HEK293 (cell line): ENCODE measurements around the gene BIN1.

Experiments
- CTCF ChIA-PET: fragments of 350-600 bp; formaldehyde crosslinking; extraction: SDS; loops from one replicate; lab custom pipeline; 2021; ENCODE audit warnings: antibody characterized with exemption; lab: Yijun Ruan, JAX
- POLR2A ChIA-PET: fragments of 300-600 bp; formaldehyde crosslinking; extraction: SDS; loops from one replicate; lab custom pipeline; 2020; ENCODE audit warnings: antibody characterized with exemption, inconsistent platforms; lab: Yijun Ruan, JAX
- H3K27ac ChIP-seq: fragments of 200-500 bp; sonication (Bioruptor generic); 2 replicates; pipeline ENCODE4 v1.5.1; 2014; ENCODE audit warnings: low read depth, low read length, control low read depth, inconsistent platforms; ENCODE audit errors: extremely low read depth
- H3K36me3 ChIP-seq, 2 experiments: fragments of 200-500 bp in 1 of 2; sonication (Bioruptor generic) in 1 of 2; 1 replicate in 1 of 2; 2 replicates in 1 of 2; pipeline ENCODE4 v1.5.1; 2014 to 2017; ENCODE audit warnings: inconsistent platforms in 2 of 2, low read length in 2 of 2; ENCODE audit not compliant: control insufficient read depth in 2 of 2, insufficient read depth in 1 of 2
- H3K4me1 ChIP-seq: fragments of 200-500 bp; sonication (Bioruptor generic); 2 replicates; pipeline ENCODE4 v1.5.1; 2014; ENCODE audit warnings: mild to moderate bottlenecking, low read length, inconsistent platforms; ENCODE audit not compliant: control insufficient read depth, insufficient read depth
- H3K4me3 ChIP-seq: 2 replicates; pipeline ENCODE4 v1.5.1; 2011; ENCODE audit warnings: low read depth, mild to moderate bottlenecking, control low read depth, low read length, moderate library complexity
- H3K9me3 ChIP-seq: fragments of 200-500 bp; sonication (Bioruptor generic); 2 replicates; pipeline ENCODE4 v1.5.1; 2014; ENCODE audit warnings: low read depth, low read length, inconsistent platforms; ENCODE audit not compliant: control insufficient read depth, insufficient read depth
- BCL11B ChIP-seq: fragments of 450-650 bp; formaldehyde crosslinking; IDR thresholded peaks from 2 replicates; pipeline ENCODE4 v1.5.1; 2016; ENCODE audit warnings: low read depth, missing biosample characterization, missing genetic modification characterization
- GLIS2 ChIP-seq: fragments of 450-650 bp; formaldehyde crosslinking; IDR thresholded peaks from 2 replicates; pipeline ENCODE4 v1.5.1; 2016; ENCODE audit warnings: missing biosample characterization, missing genetic modification characterization
- KLF8 ChIP-seq: fragments of 450-650 bp; formaldehyde crosslinking; IDR thresholded peaks from 2 replicates; pipeline ENCODE4 v1.5.1; 2016; ENCODE audit warnings: missing biosample characterization, missing genetic modification characterization
- REPIN1 ChIP-seq: fragments of 450-650 bp; formaldehyde crosslinking; IDR thresholded peaks from 2 replicates; pipeline ENCODE4 v1.5.1; 2017; ENCODE audit warnings: missing biosample characterization, missing genetic modification characterization, low read depth
- SETDB1 ChIP-seq: IDR thresholded peaks from one replicate; pipeline ENCODE4 v1.6.1; 2017; ENCODE audit warnings: mild to moderate bottlenecking, low read length, moderate library complexity, mixed read lengths; ENCODE audit not compliant: insufficient read length
- WT1 ChIP-seq: fragments of 450-650 bp; formaldehyde crosslinking; IDR thresholded peaks from 2 replicates; pipeline ENCODE4 v1.5.1; 2016; ENCODE audit warnings: missing biosample characterization, missing genetic modification characterization
- ZBTB17 ChIP-seq: fragments of 450-650 bp; formaldehyde crosslinking; IDR thresholded peaks from 2 replicates; pipeline ENCODE4 v1.5.1; 2016; ENCODE audit warnings: missing biosample characterization, missing genetic modification characterization
- ZNF140 ChIP-seq: fragments of 450-650 bp; formaldehyde crosslinking; IDR thresholded peaks from 2 replicates; pipeline ENCODE4 v1.5.1; 2016; ENCODE audit warnings: missing biosample characterization, missing genetic modification characterization
- ZNF23 ChIP-seq: fragments of 450-650 bp; formaldehyde crosslinking; IDR thresholded peaks from 2 replicates; pipeline ENCODE4 v1.5.1; 2016; ENCODE audit warnings: missing biosample characterization, missing genetic modification characterization, borderline replicate concordance
- ZNF394 ChIP-seq: fragments of 450-650 bp; formaldehyde crosslinking; IDR thresholded peaks from 2 replicates; pipeline ENCODE4 v1.5.1; 2016; ENCODE audit warnings: missing biosample characterization, missing genetic modification characterization, mild to moderate bottlenecking, moderate library complexity, borderline replicate concordance
- ZNF416 ChIP-seq: fragments of 450-650 bp; formaldehyde crosslinking; IDR thresholded peaks from 2 replicates; pipeline ENCODE4 v1.5.1; 2016; ENCODE audit warnings: missing biosample characterization, missing genetic modification characterization
- ZNF521 ChIP-seq: fragments of 450-650 bp; formaldehyde crosslinking; IDR thresholded peaks from 2 replicates; pipeline ENCODE4 v1.5.1; 2017; ENCODE audit warnings: missing biosample characterization, mild to moderate bottlenecking, missing genetic modification characterization
- ZNF544 ChIP-seq: fragments of 450-650 bp; formaldehyde crosslinking; IDR thresholded peaks from 2 replicates; pipeline ENCODE4 v1.5.0; 2017; ENCODE audit warnings: missing biosample characterization, missing genetic modification characterization
- ZNF596 ChIP-seq: fragments of 450-650 bp; IDR thresholded peaks from 2 replicates; pipeline ENCODE4 v1.5.0; 2018; ENCODE audit warnings: missing biosample characterization, mild to moderate bottlenecking, missing genetic modification characterization, moderate library complexity
- ZNF621 ChIP-seq: fragments of 450-650 bp; formaldehyde crosslinking; IDR thresholded peaks from 2 replicates; pipeline ENCODE4 v1.5.1; 2017; ENCODE audit warnings: missing biosample characterization, missing genetic modification characterization
- ZNF624 ChIP-seq: fragments of 450-650 bp; formaldehyde crosslinking; IDR thresholded peaks from 2 replicates; pipeline ENCODE4 v1.5.1; 2017; ENCODE audit warnings: missing biosample characterization, missing genetic modification characterization
- ZNF776 ChIP-seq: fragments of 450-650 bp; formaldehyde crosslinking; IDR thresholded peaks from 2 replicates; pipeline ENCODE4 v1.5.0; 2017; ENCODE audit warnings: missing biosample characterization, missing genetic modification characterization, borderline replicate concordance
- ZNF777 ChIP-seq: fragments of 450-650 bp; formaldehyde crosslinking; IDR thresholded peaks from 2 replicates; pipeline ENCODE4 v1.5.1; 2017; ENCODE audit warnings: missing biosample characterization, missing genetic modification characterization, borderline replicate concordance
- ZSCAN16 ChIP-seq: fragments of 450-650 bp; formaldehyde crosslinking; IDR thresholded peaks from 2 replicates; pipeline ENCODE4 v1.5.1; 2016; ENCODE audit warnings: missing biosample characterization, missing genetic modification characterization
- ZSCAN30 ChIP-seq: fragments of 450-650 bp; IDR thresholded peaks from 2 replicates; pipeline ENCODE4 v1.5.1; 2018; ENCODE audit warnings: missing biosample characterization, mild to moderate bottlenecking, missing genetic modification characterization, moderate library complexity
- TF ChIP-seq, protein P1 (sequence below): fragments of 450-650 bp; formaldehyde crosslinking; IDR thresholded peaks from 2 replicates; pipeline ENCODE4 v1.5.1; 2016; ENCODE audit warnings: missing biosample characterization, missing genetic modification characterization
- TF ChIP-seq, protein P2 (sequence below): fragments of 450-650 bp; formaldehyde crosslinking; optimal IDR thresholded peaks from 2 replicates; pipeline ENCODE3; 2016; ENCODE audit warnings: missing biosample characterization, mild to moderate bottlenecking, missing genetic modification characterization
- TF ChIP-seq, protein P3 (sequence below): fragments of 450-650 bp; formaldehyde crosslinking; IDR thresholded peaks from 2 replicates; pipeline ENCODE4 v1.5.1; 2016; ENCODE audit warnings: missing biosample characterization, missing genetic modification characterization
- TF ChIP-seq, protein P4 (sequence below): fragments of 450-650 bp; formaldehyde crosslinking; IDR thresholded peaks from 2 replicates; pipeline ENCODE4 v1.5.1; 2016; ENCODE audit warnings: missing biosample characterization, missing genetic modification characterization
- TF ChIP-seq, protein P5 (sequence below): fragments of 450-650 bp; formaldehyde crosslinking; IDR thresholded peaks from 2 replicates; pipeline ENCODE4 v1.5.1; 2016; ENCODE audit warnings: missing biosample characterization, missing genetic modification characterization
- TF ChIP-seq, protein P6 (sequence below): fragments of 450-650 bp; formaldehyde crosslinking; IDR thresholded peaks from 2 replicates; pipeline ENCODE4 v1.5.1; 2017; ENCODE audit warnings: missing biosample characterization, missing genetic modification characterization

The BIN1 gene

DNA sequence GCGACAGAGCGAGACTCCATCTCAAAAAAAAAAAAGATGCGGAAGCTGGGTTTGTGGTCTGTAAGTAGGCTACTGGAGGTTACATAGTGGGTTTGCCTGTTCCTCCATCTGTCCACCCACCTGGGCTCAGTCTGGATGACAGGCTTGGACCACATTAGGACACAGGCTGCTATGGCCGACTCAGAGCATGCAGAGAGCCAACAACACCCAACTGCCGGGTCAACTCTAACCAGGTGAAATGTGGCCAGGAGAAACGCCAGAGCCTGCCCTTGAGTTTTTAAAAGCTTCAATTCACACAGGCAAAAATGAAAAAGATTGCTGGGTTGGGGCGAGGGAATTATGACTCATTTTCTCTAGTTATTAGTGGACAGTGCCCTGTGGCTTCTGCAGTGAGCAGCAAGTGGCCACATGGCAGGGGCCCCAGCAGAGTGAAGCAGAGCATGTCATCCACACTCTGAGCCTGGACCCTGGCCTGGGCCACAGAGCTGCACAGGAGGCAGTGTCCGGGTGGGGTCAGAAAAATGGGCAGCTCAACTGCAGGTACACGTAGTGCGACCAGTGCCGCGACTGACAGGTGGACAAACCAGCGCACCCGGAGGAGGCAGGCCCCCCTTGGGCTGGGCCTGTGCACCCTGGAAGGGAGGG is 67.4 kb downstream of the BIN1 start:
- POLR2A ChIA-PET, result no interaction called here
- Histone ChIP-seq H3K9me3 (no peaks in the 10 kb centered on the region), H3K4me1 (no peaks in the 10 kb centered on the region), H3K27ac (no peak overlapping the region), H3K4me3 (no peak overlapping the region), H3K36me3 (no peaks in the 10 kb centered on the region)
- TF ChIP-seq, protein P1, sequence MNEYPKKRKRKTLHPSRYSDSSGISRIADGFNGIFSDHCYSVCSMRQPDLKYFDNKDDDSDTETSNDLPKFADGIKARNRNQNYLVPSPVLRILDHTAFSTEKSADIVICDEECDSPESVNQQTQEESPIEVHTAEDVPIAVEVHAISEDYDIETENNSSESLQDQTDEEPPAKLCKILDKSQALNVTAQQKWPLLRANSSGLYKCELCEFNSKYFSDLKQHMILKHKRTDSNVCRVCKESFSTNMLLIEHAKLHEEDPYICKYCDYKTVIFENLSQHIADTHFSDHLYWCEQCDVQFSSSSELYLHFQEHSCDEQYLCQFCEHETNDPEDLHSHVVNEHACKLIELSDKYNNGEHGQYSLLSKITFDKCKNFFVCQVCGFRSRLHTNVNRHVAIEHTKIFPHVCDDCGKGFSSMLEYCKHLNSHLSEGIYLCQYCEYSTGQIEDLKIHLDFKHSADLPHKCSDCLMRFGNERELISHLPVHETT, result no peak
- TF ChIP-seq ZSCAN16 (no peak), SETDB1 (no peak), ZNF621 (no peak), ZNF777 (tag by site-specific recombination) (no peak), ZNF394 (tag by site-specific recombination) (no peak), ZNF624 (tag by site-specific recombination) (no peak), KLF8 (tag by site-specific recombination) (no peak), ZNF140 (tag by site-specific recombination) (no peak), ZNF416 (tag by site-specific recombination) (no peak), BCL11B (no peak), ZNF596 (tag by site-specific recombination) (no peak), GLIS2 (tag by site-specific recombination) (no peak), ZBTB17 (no peak), ZNF23 (tag by site-specific recombination) (no peak), WT1 (tag by site-specific recombination) (no peak), ZNF544 (tag by site-specific recombination) (no peak)
- TF ChIP-seq, protein P2, sequence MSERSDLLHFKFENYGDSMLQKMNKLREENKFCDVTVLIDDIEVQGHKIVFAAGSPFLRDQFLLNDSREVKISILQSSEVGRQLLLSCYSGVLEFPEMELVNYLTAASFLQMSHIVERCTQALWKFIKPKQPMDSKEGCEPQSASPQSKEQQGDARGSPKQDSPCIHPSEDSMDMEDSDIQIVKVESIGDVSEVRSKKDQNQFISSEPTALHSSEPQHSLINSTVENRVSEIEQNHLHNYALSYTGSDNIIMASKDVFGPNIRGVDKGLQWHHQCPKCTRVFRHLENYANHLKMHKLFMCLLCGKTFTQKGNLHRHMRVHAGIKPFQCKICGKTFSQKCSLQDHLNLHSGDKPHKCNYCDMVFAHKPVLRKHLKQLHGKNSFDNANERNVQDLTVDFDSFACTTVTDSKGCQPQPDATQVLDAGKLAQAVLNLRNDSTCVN, result no peak
- TF ChIP-seq, protein P3, sequence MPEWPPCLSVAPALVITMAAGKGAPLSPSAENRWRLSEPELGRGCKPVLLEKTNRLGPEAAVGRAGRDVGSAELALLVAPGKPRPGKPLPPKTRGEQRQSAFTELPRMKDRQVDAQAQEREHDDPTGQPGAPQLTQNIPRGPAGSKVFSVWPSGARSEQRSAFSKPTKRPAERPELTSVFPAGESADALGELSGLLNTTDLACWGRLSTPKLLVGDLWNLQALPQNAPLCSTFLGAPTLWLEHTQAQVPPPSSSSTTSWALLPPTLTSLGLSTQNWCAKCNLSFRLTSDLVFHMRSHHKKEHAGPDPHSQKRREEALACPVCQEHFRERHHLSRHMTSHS (tag by site-specific recombination), result no peak
- TF ChIP-seq, protein P4, sequence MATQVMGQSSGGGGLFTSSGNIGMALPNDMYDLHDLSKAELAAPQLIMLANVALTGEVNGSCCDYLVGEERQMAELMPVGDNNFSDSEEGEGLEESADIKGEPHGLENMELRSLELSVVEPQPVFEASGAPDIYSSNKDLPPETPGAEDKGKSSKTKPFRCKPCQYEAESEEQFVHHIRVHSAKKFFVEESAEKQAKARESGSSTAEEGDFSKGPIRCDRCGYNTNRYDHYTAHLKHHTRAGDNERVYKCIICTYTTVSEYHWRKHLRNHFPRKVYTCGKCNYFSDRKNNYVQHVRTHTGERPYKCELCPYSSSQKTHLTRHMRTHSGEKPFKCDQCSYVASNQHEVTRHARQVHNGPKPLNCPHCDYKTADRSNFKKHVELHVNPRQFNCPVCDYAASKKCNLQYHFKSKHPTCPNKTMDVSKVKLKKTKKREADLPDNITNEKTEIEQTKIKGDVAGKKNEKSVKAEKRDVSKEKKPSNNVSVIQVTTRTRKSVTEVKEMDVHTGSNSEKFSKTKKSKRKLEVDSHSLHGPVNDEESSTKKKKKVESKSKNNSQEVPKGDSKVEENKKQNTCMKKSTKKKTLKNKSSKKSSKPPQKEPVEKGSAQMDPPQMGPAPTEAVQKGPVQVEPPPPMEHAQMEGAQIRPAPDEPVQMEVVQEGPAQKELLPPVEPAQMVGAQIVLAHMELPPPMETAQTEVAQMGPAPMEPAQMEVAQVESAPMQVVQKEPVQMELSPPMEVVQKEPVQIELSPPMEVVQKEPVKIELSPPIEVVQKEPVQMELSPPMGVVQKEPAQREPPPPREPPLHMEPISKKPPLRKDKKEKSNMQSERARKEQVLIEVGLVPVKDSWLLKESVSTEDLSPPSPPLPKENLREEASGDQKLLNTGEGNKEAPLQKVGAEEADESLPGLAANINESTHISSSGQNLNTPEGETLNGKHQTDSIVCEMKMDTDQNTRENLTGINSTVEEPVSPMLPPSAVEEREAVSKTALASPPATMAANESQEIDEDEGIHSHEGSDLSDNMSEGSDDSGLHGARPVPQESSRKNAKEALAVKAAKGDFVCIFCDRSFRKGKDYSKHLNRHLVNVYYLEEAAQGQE, result no peak
- CTCF ChIA-PET, result interaction anchor here (2.0 to 2.6 kb wide), 2 partner anchors 11 to 13 kb away, joined by 10 to 12 read pairs; no protein-coding TSS in a partner anchor

DNA sequence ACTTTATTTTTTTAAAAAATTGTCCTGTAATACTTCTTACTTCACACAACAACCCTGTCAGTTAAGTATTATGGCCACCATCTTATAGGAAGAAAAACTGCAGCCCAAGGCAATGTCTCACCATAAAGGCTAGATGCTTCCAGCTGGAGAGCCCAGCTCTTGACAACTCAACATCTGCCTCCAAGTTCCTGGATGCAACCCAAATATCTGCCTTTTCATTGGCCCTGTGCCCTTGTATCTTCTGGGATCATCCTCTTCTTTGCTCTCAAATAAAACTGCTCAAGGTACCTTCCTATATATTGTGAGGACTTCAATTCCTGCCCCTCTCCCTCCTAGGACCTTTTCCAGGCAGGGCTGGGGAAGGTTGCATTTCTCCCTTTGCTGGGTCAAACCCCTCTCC is 69.5 kb downstream of the BIN1 start:
- no peaks in the 10 kb centered on the region for H3K9me3 ChIP-seq
- ChIA-PET POLR2A (no interaction called here), CTCF (interaction anchor here (0.7 to 1.5 kb wide), 3 partner anchors 10 to 160 kb away, joined by 3 to 7 read pairs (median 3); no protein-coding TSS in a partner anchor)
- no peak overlapping the region for H3K4me3 ChIP-seq
- no peaks in the 10 kb centered on the region for H3K4me1 ChIP-seq
- H3K27ac ChIP-seq, result no peak overlapping the region
- H3K36me3 ChIP-seq, result no peaks in the 10 kb centered on the region
- TF ChIP-seq ZNF140 (tag by site-specific recombination), result no peak
- no peak for TF ChIP-seq ZSCAN30 (tag by site-specific recombination)
- no peak for TF ChIP-seq ZNF521 (tag by site-specific recombination)
- no peak for TF ChIP-seq ZNF776 (tag by site-specific recombination)
- TF ChIP-seq, protein P5, sequence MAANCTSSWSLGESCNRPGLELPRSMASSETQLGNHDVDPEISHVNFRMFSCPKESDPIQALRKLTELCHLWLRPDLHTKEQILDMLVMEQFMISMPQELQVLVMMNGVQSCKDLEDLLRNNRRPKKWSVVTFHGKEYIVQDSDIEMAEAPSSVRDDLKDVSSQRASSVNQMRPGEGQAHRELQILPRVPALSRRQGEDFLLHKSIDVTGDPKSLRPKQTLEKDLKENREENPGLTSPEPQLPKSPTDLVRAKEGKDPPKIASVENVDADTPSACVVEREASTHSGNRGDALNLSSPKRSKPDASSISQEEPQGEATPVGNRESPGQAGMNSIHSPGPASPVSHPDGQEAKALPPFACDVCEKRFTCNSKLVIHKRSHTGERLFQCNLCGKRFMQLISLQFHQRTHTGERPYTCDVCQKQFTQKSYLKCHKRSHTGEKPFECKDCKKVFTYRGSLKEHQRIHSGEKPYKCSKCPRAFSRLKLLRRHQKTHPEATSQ (tag by site-specific recombination), result no peak
- TF ChIP-seq REPIN1 (tag by site-specific recombination), result no peak
- TF ChIP-seq, protein P6, sequence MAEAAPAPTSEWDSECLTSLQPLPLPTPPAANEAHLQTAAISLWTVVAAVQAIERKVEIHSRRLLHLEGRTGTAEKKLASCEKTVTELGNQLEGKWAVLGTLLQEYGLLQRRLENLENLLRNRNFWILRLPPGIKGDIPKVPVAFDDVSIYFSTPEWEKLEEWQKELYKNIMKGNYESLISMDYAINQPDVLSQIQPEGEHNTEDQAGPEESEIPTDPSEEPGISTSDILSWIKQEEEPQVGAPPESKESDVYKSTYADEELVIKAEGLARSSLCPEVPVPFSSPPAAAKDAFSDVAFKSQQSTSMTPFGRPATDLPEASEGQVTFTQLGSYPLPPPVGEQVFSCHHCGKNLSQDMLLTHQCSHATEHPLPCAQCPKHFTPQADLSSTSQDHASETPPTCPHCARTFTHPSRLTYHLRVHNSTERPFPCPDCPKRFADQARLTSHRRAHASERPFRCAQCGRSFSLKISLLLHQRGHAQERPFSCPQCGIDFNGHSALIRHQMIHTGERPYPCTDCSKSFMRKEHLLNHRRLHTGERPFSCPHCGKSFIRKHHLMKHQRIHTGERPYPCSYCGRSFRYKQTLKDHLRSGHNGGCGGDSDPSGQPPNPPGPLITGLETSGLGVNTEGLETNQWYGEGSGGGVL (tag by site-specific recombination), result no peak
